Measurements from ENCODE around the gene VAMP5.

Gene VAMP5

DNA sequence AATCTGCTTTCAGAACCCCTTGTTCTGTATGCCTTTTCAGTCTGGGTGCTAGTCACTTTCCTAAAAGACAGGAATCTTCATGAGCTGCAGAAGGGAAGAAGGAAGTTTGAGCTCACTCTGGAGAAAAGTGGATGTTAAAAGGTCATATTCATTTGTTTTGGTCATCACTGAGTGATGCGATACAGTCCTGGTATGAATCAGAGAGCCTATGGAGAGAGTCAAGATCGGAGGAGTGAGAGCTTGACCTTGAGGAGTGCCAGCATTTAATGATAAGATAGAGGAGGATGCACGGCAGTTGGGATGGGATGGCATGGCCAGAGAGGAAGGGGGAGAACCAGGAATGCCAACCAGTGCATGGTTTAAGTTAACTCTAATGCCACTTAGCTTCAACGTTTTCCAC, 51.4 kb downstream of the VAMP5 start:
- no peak for DNase-seq (ENCODE audit: low spot score)

DNA sequence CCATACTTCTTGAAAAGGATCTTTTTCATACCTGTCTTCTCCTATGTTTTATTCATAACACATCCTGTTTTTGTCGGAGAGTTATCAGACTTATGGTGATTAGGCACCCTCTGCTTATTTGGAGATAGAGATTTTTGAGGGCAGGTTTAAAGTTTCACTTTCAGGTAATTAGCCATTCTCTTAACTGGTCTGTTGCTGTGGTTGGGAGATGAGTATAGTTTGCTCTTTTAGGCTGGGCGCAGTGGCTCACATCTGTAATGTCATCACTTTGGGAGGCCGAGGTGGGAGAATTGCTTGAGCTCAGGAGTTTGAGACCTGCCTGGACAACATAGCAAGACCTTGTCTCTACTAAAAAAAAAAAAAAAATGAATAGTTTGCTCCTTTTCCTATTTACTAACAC, 58.5 kb downstream of the VAMP5 start:
- DNase-seq (ENCODE audit: low spot score): no peak

Measured in AG08395 (cell line).